NCI-H446 treated with DMSO at 0.1 percent for 48 hours (cell line): ENCODE results near the gene TMEM59L.

Experiments
- DNase-seq: peaks from one replicate; lab custom pipeline; 2025; lab: John Stamatoyannopoulos, UW

The TMEM59L gene

GRCh38 chr19:18659281-18660050 lies 46.8 kb downstream of the TMEM59L start:
- DNase-seq: no peak

- no peak for DNase-seq
Observed at GRCh38 chr19:18660051-18660910, 47.6 kb downstream of the TMEM59L start.

- DNase-seq: no peak
Observed at GRCh38 chr19:18660939-18661670, 48.4 kb downstream of the TMEM59L start.

- DNase-seq: no peak
Observed at GRCh38 chr19:18662972-18663732, 50.5 kb downstream of the TMEM59L start.

- no peak for DNase-seq
Observed at GRCh38 chr19:18663940-18664530, 51.4 kb downstream of the TMEM59L start.

GRCh38 chr19:18665771-18666202 lies 53.1 kb downstream of the TMEM59L start:
- DNase-seq: no peak

GRCh38 chr19:18666317-18666716 lies 53.6 kb downstream of the TMEM59L start:
- DNase-seq: no peak

- DNase-seq: no peak
Observed at GRCh38 chr19:18666784-18667183, 54.1 kb downstream of the TMEM59L start.

GRCh38 chr19:18667531-18668251 lies 55.0 kb downstream of the TMEM59L start:
- no peak for DNase-seq

- no peak for DNase-seq
Observed at GRCh38 chr19:18668252-18668631, 55.6 kb downstream of the TMEM59L start.

- no peak for DNase-seq
Observed at GRCh38 chr19:18668744-18669523, 56.3 kb downstream of the TMEM59L start.

- no peak for DNase-seq
Observed at GRCh38 chr19:18669524-18669817, 56.8 kb downstream of the TMEM59L start.

GRCh38 chr19:18669883-18670282 lies 57.2 kb downstream of the TMEM59L start:
- DNase-seq: no peak

- no peak for DNase-seq
Observed at GRCh38 chr19:18670312-18670711, 57.6 kb downstream of the TMEM59L start.
